Activated CD8-positive, alpha-beta memory T cell treated with anti-CD3 and anti-CD28 coated beads, Interleukin-2, amount 10 ng/mL, durations not matched to agents 7 days and 5 days (primary cell): Measurements from ENCODE around the gene ITGAV. TPM values are rescaled to one million over a fixed set of nuclear protein-coding genes. Genes with fewer than 3 reads are reported as not detected.

Experiments
- ATAC-seq: fragments of 150-1000 bp; cut with Tn5 transposase; one replicate; pipeline ENCODE4 v1.10.0; 2021; ENCODE audit warnings: moderate library complexity
- CTCF ChIA-PET: fragments of 350-600 bp; sonication (Branson Sonifier 250); formaldehyde crosslinking; loops from one replicate; lab custom pipeline; 2021; ENCODE audit warnings: antibody characterized with exemption; lab: Charles Lee
- DNase-seq: peaks from one replicate; pipeline ENCODE4 v3.0.0-alpha.2; 2020
- H3K27ac Mint-ChIP-seq: one replicate; pipeline ENCODE4 v1.8.0; 2021; ENCODE audit warnings: mild to moderate bottlenecking, mixed read lengths
- H3K27me3 Mint-ChIP-seq: one replicate; pipeline ENCODE4 v1.8.0; 2021; ENCODE audit warnings: mixed read lengths
- H3K36me3 Mint-ChIP-seq: one replicate; pipeline ENCODE4 v1.8.0; 2021; ENCODE audit warnings: mild to moderate bottlenecking, mixed read lengths
- H3K4me1 Mint-ChIP-seq: one replicate; pipeline ENCODE4 v1.8.0; 2021; ENCODE audit warnings: mixed read lengths
- H3K4me3 Mint-ChIP-seq: one replicate; pipeline ENCODE4 v1.8.0; 2021; ENCODE audit warnings: mild to moderate bottlenecking, moderate library complexity, mixed read lengths
- H3K9me3 Mint-ChIP-seq: one replicate; pipeline ENCODE4 v1.8.0; 2022; ENCODE audit warnings: low read depth, mixed read lengths
- total RNA-seq, 2 experiments: library from RNA; stranded (reverse); gene quantifications; one replicate each; pipeline ENCODE4 v1.2.3, GENCODE V29; 2021

Gene ITGAV
- total RNA-seq, 2 experiments from 2014 or later, result 10.5 to 13.6 TPM

DNA sequence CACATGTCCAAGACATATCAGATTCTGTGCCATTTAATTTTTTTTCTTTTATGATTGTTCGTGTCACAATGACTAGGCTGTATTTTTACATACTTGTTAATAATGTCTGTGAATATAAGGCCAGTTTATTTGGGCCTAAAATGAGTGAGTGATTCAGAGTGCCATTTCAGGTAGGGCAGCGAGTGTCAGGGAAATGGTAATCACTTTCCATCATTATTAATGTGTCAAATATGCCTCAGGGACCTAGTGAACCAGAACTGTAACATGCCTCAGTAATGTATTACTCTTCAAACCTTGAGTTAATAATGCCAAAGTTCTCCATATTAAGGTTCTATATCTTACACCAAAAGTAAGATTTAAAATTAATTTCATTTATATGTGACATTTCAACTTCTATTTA, 112.6 kb downstream of the ITGAV start:
- H3K9me3 Mint-ChIP-seq, result no peaks in the 10 kb centered on the region
- no peaks in the 10 kb centered on the region for H3K36me3 Mint-ChIP-seq
- no peak overlapping the region for H3K4me3 Mint-ChIP-seq
- DNase-seq, result no peak
- peaks cover 28% of the 10 kb centered on the region for H3K27me3 Mint-ChIP-seq
- CTCF ChIA-PET, result no interaction called here
- no peak overlapping the region for H3K27ac Mint-ChIP-seq
- no peaks in the 10 kb centered on the region for H3K4me1 Mint-ChIP-seq
- no peak for ATAC-seq

DNA sequence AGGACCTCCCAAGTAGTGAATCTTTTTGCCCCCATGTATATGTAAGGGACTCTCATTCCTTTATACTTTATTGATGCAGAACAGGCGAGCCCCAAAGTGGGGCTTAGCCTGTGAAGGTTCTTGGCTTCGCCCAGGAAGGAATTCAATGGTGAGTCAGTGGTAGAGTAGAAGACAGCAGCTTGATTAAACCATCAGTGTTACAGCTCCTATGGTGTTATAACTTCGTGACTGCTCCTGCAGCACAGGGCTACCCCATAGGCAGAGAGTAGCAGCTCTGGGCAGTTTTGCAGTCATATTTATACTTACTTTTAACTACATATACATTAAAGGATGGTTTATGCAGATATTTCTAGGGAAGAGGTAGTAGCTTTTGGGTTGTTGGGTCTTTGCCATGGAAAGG, 115.0 kb downstream of the ITGAV start:
- Mint-ChIP-seq H3K4me1 (no peaks in the 10 kb centered on the region), H3K4me3 (no peak overlapping the region), H3K27me3 (peaks cover 12% of the 10 kb centered on the region), H3K36me3 (no peaks in the 10 kb centered on the region), H3K9me3 (no peaks in the 10 kb centered on the region), H3K27ac (no peak overlapping the region)
- CTCF ChIA-PET, result no interaction called here
- no peak for DNase-seq
- ATAC-seq, result no peak

DNA sequence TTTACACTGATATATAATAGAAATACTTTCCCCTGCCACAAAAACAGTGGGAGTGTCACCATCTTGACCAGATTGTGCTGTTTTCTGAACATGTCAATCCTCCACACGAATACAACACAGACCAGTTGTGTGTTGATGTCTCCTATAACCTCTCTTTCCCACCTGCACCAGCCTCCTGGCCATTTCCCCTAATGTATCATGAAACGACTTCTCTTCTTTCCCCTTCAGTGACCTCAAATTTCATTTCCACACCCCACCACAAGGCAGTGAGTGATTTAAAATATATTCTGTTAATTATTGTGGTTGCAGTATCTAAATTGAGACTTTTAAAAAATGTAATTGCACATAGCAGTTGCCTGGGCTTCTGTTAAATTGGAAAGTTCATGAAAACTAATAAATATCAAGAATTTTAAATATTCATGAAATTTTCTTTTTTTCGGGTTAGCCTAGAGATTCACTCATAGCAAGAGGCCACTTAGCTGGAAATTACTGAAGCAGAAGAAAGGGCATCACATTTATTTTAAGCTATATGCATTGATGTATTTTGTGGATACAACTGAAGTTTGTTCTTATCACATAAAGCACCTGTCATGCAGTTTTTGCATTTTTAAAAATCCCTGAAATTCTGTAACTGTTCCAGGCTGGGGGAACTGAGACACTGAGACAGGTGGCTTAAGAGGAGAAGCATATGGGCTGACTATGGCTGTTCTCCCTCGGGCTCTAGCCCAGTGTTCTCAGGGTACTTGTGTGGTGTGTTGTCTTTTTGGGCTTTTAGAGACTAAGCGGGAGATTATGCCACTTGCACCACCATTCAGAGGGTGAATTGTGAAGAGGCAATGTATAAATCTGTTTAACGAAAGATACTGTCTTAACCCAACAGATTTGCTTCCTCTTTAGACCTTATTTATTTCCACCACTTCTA, 119.9 kb downstream of the ITGAV start:
- H3K27ac Mint-ChIP-seq, result no peak overlapping the region
- no peak overlapping the region for H3K4me3 Mint-ChIP-seq
- H3K27me3 Mint-ChIP-seq, result peaks cover 6% of the 10 kb centered on the region
- H3K4me1 Mint-ChIP-seq, result no peaks in the 10 kb centered on the region
- CTCF ChIA-PET, result no interaction called here
- ATAC-seq, result no peak
- H3K36me3 Mint-ChIP-seq, result no peaks in the 10 kb centered on the region
- DNase-seq, result no peak
- H3K9me3 Mint-ChIP-seq, result no peaks in the 10 kb centered on the region

DNA sequence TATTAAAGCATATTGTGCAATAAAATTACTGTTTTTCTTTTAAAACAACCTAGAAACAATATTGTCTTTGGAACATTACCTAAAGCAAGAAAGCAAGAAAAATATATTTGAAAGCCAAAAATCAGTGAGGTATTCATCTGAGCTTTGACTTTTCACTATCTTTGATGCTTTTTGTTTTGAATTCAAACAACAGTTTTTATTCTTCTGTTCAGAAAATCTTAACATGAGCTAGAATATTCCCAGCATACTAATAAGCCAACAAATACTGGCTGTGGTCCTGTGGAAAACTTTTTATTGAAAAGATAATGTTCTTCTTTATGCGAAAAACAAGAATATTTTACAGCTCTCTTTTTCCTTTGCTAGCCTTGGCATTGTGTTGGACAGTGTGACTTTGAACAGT, 123.8 kb downstream of the ITGAV start:
- Mint-ChIP-seq H3K27me3 (peaks cover 9% of the 10 kb centered on the region), H3K9me3 (no peaks in the 10 kb centered on the region), H3K4me1 (no peaks in the 10 kb centered on the region), H3K36me3 (no peaks in the 10 kb centered on the region), H3K4me3 (no peak overlapping the region), H3K27ac (no peak overlapping the region)
- ATAC-seq (no peak), DNase-seq (no peak)
- CTCF ChIA-PET, result no interaction called here

DNA sequence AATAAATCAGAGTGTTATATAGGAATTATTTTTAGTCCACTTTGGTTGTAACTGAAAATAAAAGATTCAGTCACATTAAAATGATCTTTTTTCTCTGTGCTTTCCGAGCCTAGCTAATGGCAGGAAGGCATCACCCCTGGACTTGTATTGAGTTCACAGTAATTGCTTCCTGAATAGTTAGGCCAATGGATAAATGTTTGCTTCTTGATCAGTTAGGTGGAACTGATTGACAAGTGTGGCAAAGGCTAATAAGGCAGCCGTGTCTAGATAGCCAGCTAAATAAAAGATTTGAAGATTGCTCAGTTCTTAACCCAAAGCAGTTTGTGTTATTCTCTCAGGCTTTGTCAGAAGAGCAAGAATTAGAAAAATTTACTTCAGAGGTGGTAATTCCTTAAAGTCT, 124.8 kb downstream of the ITGAV start:
- peaks cover 11% of the 10 kb centered on the region for H3K27me3 Mint-ChIP-seq
- no peaks in the 10 kb centered on the region for H3K36me3 Mint-ChIP-seq
- no peaks in the 10 kb centered on the region for H3K4me1 Mint-ChIP-seq
- no peak for DNase-seq
- no peak for ATAC-seq
- no peak overlapping the region for H3K27ac Mint-ChIP-seq
- no peak overlapping the region for H3K4me3 Mint-ChIP-seq
- CTCF ChIA-PET, result no interaction called here
- H3K9me3 Mint-ChIP-seq, result no peaks in the 10 kb centered on the region

DNA sequence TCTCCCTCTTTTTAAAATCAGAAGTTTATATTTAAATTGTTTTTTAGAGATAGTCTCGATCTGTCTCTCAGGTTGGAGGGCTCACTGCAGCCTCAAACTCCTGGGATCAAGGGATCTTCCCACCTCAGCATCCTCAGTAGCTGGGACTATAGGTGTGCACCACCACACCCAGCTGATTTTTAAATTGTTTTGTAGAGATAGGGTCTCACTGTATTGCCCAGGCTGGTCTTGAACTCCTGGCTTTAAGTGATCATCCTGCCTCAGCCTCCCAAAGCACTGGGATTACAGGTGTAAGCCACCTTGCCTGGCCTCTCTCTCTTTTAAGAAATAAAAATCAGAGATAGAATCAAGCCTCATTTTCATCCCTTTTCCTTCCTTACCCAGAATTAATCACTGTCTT, 126.1 kb downstream of the ITGAV start:
- Mint-ChIP-seq H3K27me3 (peaks cover 11% of the 10 kb centered on the region), H3K9me3 (no peaks in the 10 kb centered on the region), H3K4me1 (no peaks in the 10 kb centered on the region), H3K27ac (no peak overlapping the region), H3K4me3 (no peak overlapping the region), H3K36me3 (no peaks in the 10 kb centered on the region)
- CTCF ChIA-PET, result no interaction called here
- ATAC-seq, result no peak
- DNase-seq, result no peak

DNA sequence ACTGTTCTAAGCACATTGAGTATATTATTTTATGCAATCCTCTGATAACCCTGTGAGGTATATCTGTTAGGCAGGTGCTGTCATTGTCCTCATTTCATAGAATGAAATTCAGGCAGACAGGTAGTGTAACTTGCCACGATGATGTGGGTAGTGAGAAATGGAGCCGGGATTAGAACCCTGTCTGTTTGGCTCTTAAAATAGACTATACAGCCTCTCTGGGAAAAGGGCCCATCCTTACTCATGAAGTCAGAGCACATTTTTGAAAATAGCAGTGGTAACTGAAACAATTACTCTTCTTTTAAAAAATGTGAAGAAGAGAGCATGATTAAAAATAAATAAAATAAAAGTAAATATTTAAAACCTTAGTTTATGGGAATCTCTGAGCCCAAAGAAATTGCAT, 127.0 kb downstream of the ITGAV start:
- H3K4me1 Mint-ChIP-seq, result no peaks in the 10 kb centered on the region
- CTCF ChIA-PET, result no interaction called here
- no peak overlapping the region for H3K27ac Mint-ChIP-seq
- H3K36me3 Mint-ChIP-seq, result no peaks in the 10 kb centered on the region
- DNase-seq (no peak), ATAC-seq (no peak)
- H3K4me3 Mint-ChIP-seq, result no peak overlapping the region
- no peaks in the 10 kb centered on the region for H3K9me3 Mint-ChIP-seq
- H3K27me3 Mint-ChIP-seq, result peaks cover 11% of the 10 kb centered on the region

DNA sequence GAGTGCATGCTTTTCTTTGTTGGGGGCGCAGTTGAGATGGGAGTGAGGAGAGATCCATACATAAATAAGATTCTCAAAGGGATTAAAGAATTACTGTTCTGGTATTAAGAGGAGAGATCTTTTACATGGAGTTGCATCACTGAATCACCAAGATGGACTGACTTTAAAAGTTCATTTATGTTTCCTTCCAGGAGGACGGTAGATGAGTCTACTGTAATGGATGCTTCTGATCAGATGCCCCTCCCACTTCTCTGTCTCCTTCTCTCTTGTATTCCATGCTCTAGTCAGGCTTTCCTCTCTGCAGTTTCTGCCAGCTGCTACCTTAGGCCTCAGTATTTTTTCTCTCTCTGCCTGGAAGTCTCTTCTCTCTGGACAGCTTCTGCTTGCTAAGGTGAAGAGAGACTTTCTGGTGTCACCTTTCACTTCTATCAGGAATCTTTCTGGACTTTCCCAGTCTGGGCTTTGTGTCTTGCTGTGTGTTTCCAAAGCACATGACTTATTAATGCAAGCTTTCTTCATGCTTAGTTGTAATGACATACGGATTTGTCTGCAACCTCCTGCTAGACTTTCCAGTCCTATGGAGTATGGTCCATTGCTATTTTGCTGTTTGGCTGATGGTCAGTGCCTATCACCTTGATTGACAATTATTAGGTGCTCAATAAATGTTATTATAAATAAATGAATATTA, 127.6 kb downstream of the ITGAV start:
- no peaks in the 10 kb centered on the region for H3K4me1 Mint-ChIP-seq
- no peak for DNase-seq
- H3K9me3 Mint-ChIP-seq, result no peaks in the 10 kb centered on the region
- no peaks in the 10 kb centered on the region for H3K36me3 Mint-ChIP-seq
- H3K27me3 Mint-ChIP-seq, result peaks cover 13% of the 10 kb centered on the region
- no peak overlapping the region for H3K27ac Mint-ChIP-seq
- CTCF ChIA-PET, result no interaction called here
- no peak overlapping the region for H3K4me3 Mint-ChIP-seq
- ATAC-seq, result no peak

DNA sequence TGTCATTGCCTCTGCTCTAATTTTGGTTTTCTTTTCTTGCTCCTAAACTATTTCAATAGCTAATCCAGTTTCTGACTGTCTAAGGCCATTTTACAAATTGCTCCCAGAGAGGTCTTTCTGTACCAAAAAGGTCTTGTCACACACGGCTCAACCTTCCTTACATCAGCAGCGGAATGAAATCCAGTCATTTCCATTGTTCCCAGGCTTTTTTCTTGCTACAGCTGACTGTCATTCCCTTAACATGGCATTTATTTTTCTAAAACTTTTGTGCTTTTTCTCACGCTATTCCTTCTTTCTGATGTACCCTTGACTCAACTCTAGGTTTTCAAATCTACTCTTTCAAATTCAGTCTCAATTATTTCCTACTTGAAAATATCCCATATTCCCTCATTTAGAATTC, 128.3 kb downstream of the ITGAV start:
- CTCF ChIA-PET, result no interaction called here
- H3K36me3 Mint-ChIP-seq, result no peaks in the 10 kb centered on the region
- H3K4me3 Mint-ChIP-seq, result no peak overlapping the region
- no peak overlapping the region for H3K27ac Mint-ChIP-seq
- no peaks in the 10 kb centered on the region for H3K4me1 Mint-ChIP-seq
- H3K9me3 Mint-ChIP-seq, result no peaks in the 10 kb centered on the region
- DNase-seq (no peak), ATAC-seq (no peak)
- H3K27me3 Mint-ChIP-seq, result peaks cover 11% of the 10 kb centered on the region

DNA sequence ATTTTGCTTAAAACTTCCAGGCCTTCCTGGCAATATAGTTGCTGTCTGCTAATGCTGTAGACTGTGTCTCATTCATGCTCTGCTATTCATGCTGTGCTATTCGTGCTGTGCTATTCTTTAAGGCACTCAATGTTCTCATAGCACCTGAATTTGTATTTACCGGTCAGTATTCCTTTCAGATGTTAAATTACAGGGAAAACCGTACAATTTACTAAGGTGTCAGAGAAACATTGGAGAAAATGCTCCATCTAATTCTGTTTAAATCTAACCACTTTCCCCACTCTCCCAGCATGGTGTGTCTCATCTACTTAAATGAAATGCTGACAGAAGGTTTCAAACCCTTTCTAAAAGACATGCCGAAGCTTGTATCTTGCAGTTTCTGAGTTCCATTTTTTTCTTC, 129.0 kb downstream of the ITGAV start:
- H3K4me3 Mint-ChIP-seq, result no peak overlapping the region
- no peak for DNase-seq
- H3K36me3 Mint-ChIP-seq, result no peaks in the 10 kb centered on the region
- CTCF ChIA-PET, result no interaction called here
- H3K9me3 Mint-ChIP-seq, result no peaks in the 10 kb centered on the region
- no peak for ATAC-seq
- H3K27me3 Mint-ChIP-seq, result peaks cover 11% of the 10 kb centered on the region
- no peak overlapping the region for H3K27ac Mint-ChIP-seq
- no peaks in the 10 kb centered on the region for H3K4me1 Mint-ChIP-seq

DNA sequence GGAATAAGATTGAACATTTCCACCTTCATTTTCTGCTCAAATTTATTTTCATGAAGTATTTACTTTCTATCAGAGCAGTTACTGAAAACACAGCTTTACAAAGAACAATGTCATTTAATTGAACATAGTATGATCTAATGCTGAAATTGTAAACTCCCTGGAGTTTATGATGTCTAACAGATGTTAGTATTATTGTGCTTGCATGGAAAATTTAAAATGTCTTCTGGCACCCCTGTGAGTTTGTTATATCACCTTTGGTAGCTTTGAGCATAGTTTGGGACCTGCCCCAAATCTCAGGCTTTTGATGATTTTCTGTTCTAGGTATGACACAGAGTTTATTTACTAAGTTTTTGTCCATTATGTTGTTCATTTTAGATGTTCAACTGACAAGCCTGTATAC, 132.1 kb downstream of the ITGAV start:
- no peaks in the 10 kb centered on the region for H3K4me1 Mint-ChIP-seq

DNA sequence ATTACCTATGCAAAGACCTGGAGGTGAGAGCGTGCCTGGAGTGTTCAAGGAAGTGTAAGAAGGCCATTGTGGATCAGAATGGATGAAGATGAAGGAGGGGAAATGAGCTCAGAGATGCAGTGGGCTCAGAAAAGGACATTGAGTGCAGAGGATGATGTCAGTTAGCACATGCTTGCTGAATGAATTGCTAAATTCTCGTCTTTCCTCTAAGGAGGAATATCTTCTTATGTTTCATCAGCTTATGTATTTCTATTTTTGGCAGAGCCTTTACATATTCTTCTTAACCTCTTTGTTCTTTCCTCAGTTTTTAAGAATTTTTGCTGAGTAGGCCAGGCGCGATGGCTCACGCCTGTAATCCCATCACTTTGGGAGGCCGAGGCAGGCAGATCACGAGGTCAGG, 134.9 kb downstream of the ITGAV start:
- Mint-ChIP-seq H3K36me3 (no peaks in the 10 kb centered on the region), H3K4me1 (no peaks in the 10 kb centered on the region), H3K27me3 (peaks cover 3% of the 10 kb centered on the region), H3K4me3 (no peak overlapping the region), H3K27ac (no peak overlapping the region), H3K9me3 (no peaks in the 10 kb centered on the region)
- no peak for DNase-seq
- CTCF ChIA-PET, result no interaction called here
- no peak for ATAC-seq

More for the DNA sequence above, 132.1 kb downstream of the ITGAV start:
- DNase-seq (no peak), ATAC-seq (no peak)
- Mint-ChIP-seq H3K27ac (no peak overlapping the region), H3K36me3 (no peaks in the 10 kb centered on the region), H3K9me3 (no peaks in the 10 kb centered on the region), H3K4me3 (no peak overlapping the region), H3K27me3 (peaks cover 8% of the 10 kb centered on the region)
- CTCF ChIA-PET, result interaction anchor here (0.7 kb wide), 1 partner anchor 88 kb away, joined by 3 read pairs; no protein-coding TSS in a partner anchor

DNA sequence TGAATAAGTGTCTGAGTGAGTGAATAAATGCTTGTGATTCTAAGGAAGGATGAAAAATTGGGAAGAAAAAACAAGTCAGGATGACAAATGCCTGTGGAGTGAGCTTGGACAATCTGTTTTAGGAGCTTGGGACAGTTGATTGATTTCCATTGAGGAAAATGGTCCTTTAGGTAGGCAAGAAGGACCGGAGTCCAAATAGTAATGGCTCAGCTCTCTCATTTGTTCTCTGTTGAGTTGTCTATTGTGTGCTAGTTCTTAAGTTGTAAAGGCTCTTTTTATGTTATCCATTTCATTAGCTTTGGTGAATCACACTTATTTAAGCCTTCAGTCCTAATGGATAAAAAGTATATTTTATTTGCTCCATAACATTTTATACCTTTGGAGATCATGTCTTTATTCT, 135.9 kb downstream of the ITGAV start:
- Mint-ChIP-seq H3K9me3 (no peaks in the 10 kb centered on the region), H3K4me3 (no peak overlapping the region), H3K27ac (no peak overlapping the region), H3K4me1 (no peaks in the 10 kb centered on the region), H3K36me3 (no peaks in the 10 kb centered on the region), H3K27me3 (peaks cover 3% of the 10 kb centered on the region)
- DNase-seq (no peak), ATAC-seq (no peak)
- CTCF ChIA-PET, result no interaction called here

DNA sequence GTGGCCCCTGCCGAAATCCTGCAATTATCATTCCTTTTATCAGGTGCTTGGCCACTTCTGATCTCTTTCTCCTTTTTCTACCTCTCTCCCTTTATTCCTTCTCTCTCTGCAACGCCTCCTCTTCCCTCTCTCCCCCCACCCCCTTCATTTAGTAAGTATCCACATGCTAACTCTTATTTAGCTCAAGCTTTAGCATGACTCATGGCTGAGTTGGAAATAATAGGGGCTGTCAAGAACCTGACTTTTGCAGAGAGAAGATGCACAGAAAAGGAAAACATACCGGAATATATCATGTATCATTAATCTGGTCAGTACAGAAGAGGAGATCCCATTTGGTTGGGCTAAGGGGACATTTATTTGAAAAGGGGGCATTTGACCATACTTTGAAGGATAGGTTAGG, 137.1 kb downstream of the ITGAV start:
- Mint-ChIP-seq H3K27ac (no peak overlapping the region), H3K36me3 (no peaks in the 10 kb centered on the region), H3K4me1 (no peaks in the 10 kb centered on the region), H3K27me3 (peaks cover 3% of the 10 kb centered on the region), H3K9me3 (no peaks in the 10 kb centered on the region), H3K4me3 (no peak overlapping the region)
- no peak for ATAC-seq
- no peak for DNase-seq
- CTCF ChIA-PET, result no interaction called here
